Measurements from ENCODE around the gene STARD9.
A peak's percentile ranks its signal among the peaks of the same experiment; 100 is the strongest.
"Not testable (repeated sequence)": the region's sequence is repeated elsewhere in the genome, so short reads cannot be mapped to it uniquely, and the experiment has no call there.

STARD9 gene

GRCh38 chr15:42575188-42576039 lies at the start of gene STARD9:
STARD9 (plus strand) TSS chr15:42575606; CDS start chr15:42575716, 110 bp downstream.
- DNase-seq, result peak; percentile 98

GRCh38 chr15:42528970-42529369 lies 46.4 kb upstream of the STARD9 start:
- no peak for DNase-seq

GRCh38 chr15:42533246-42533645 lies 42.2 kb upstream of the STARD9 start:
- DNase-seq, result no peak

- DNase-seq, result no peak
Measured at GRCh38 chr15:42544853-42545629, 30.4 kb upstream of the STARD9 start.

- peak; percentile 7 for DNase-seq
Measured at GRCh38 chr15:42547918-42548248, 27.5 kb upstream of the STARD9 start.

- DNase-seq, result peak; percentile 78
Measured at GRCh38 chr15:42548249-42549031, 27.0 kb upstream of the STARD9 start, which contains the start of the genes HAUS2 and LRRC57. HAUS2 (plus strand) TSS chr15:42548838; CDS start chr15:42548873, 35 bp downstream. LRRC57 (minus strand) TSS chr15:42548793; CDS start chr15:42548434, 359 bp downstream.

- no peak for DNase-seq
Measured at GRCh38 chr15:42549032-42549491, 26.3 kb upstream of the STARD9 start.

GRCh38 chr15:42549741-42550392 lies 25.5 kb upstream of the STARD9 start:
- DNase-seq, result no peak

- no peak for DNase-seq
Measured at GRCh38 chr15:42553554-42553953, 21.9 kb upstream of the STARD9 start.

- not testable (repeated sequence) for DNase-seq
Measured at GRCh38 chr15:42556550-42557207, 18.7 kb upstream of the STARD9 start.

- DNase-seq, result no peak
Measured at GRCh38 chr15:42558739-42559138, 16.7 kb upstream of the STARD9 start.

GRCh38 chr15:42576040-42576594 lies 711 bp downstream of the STARD9 start:
- no peak for DNase-seq

GRCh38 chr15:42576776-42577175 lies 1.4 kb downstream of the STARD9 start:
- DNase-seq, result no peak

- DNase-seq, result no peak
Measured at GRCh38 chr15:42577514-42578031, 2.2 kb downstream of the STARD9 start.

GRCh38 chr15:42578984-42579537 lies 3.7 kb downstream of the STARD9 start:
- DNase-seq, result no peak

GRCh38 chr15:42581272-42581730 lies 5.9 kb downstream of the STARD9 start:
- DNase-seq, result peak; percentile 77

GRCh38 chr15:42582569-42583375 lies 7.4 kb downstream of the STARD9 start:
- DNase-seq, result no peak

GRCh38 chr15:42584031-42584765 lies 8.8 kb downstream of the STARD9 start:
- DNase-seq, result peak; percentile 6

- DNase-seq, result no peak
Measured at GRCh38 chr15:42590619-42591237, 15.3 kb downstream of the STARD9 start.
